Caco-2 (cell line): Measurements from ENCODE around the gene PTGDR2. TPM values are rescaled to one million over a fixed set of nuclear protein-coding genes. Genes with fewer than 3 reads are reported as not detected.

Experiments
- BruUV-seq: library from RNA; stranded (reverse); fragments of 400-500 nt; replicated peaks from 2 replicates; lab custom pipeline; 2021; lab: Mats Ljungman, UMichigan
- CTCF ChIA-PET: fragments of 300-600 bp; sonication (Branson Sonifier 250); formaldehyde crosslinking; loops from one replicate; lab custom pipeline; 2022; ENCODE audit warnings: antibody characterized with exemption; lab: Charles Lee
- POLR2A ChIA-PET: fragments of 300-600 bp; sonication (Branson Sonifier 250); formaldehyde crosslinking; loops from one replicate; lab custom pipeline; 2022; ENCODE audit warnings: antibody characterized with exemption; lab: Charles Lee
- DNase-seq, 2 experiments: peaks; one replicate each; pipeline versions ENCODE4 v3.0.0 to v3.0.0-alpha.2; 2020 to 2022
- H3K27me3 ChIP-seq: replicated peaks from 2 replicates; pipeline ENCODE4 v1.6.0; 2011; ENCODE audit warnings: low read length; ENCODE audit not compliant: control insufficient read depth, insufficient read depth
- H3K36me3 ChIP-seq: 2 replicates; pipeline ENCODE4 v1.5.1; 2011; ENCODE audit warnings: low read length; ENCODE audit not compliant: control insufficient read depth, insufficient read depth
- H3K4me1 ChIP-seq: fragments of 250-450 bp; sonication (Bioruptor Pico); 2 replicates; pipeline ENCODE4 v1.5.1; 2020; ENCODE audit warnings: mild to moderate bottlenecking
- H3K4me3 ChIP-seq: 2 replicates; pipeline ENCODE4 v1.5.1; 2011; ENCODE audit warnings: low read depth, mild to moderate bottlenecking, control low read depth, low read length
- H3K9me3 ChIP-seq: fragments of 250-450 bp; sonication (Bioruptor Pico); 2 replicates; pipeline ENCODE4 v1.5.1; 2020; ENCODE audit warnings: mild to moderate bottlenecking, moderate library complexity
- H3K27ac Mint-ChIP-seq: one replicate; pipeline ENCODE4 v1.8.0; 2022; ENCODE audit warnings: mixed read lengths; ENCODE audit not compliant: unreplicated experiment
- H3K27me3 Mint-ChIP-seq: one replicate; pipeline ENCODE4 v1.8.0; 2022; ENCODE audit warnings: mixed read lengths; ENCODE audit not compliant: insufficient read depth, unreplicated experiment
- H3K36me3 Mint-ChIP-seq: one replicate; pipeline ENCODE4 v1.8.0; 2022; ENCODE audit warnings: mild to moderate bottlenecking, mixed read lengths; ENCODE audit not compliant: insufficient read depth, unreplicated experiment
- H3K4me1 Mint-ChIP-seq: one replicate; pipeline ENCODE4 v1.8.0; 2022; ENCODE audit warnings: low read depth, mixed read lengths; ENCODE audit not compliant: unreplicated experiment
- H3K4me3 Mint-ChIP-seq: one replicate; pipeline ENCODE4 v1.8.0; 2022; ENCODE audit warnings: mild to moderate bottlenecking, moderate library complexity, mixed read lengths; ENCODE audit not compliant: unreplicated experiment
- H3K9me3 Mint-ChIP-seq: one replicate; pipeline ENCODE4 v1.8.0; 2022; ENCODE audit warnings: mixed read lengths; ENCODE audit not compliant: unreplicated experiment
- CTCF ChIP-seq, 2 experiments: fragments of 200-600 bp in 1 of 2; IDR thresholded peaks; 1 replicate in 1 of 2; 2 replicates in 1 of 2; pipeline versions ENCODE4 v1.5.1 to v1.8.0; 2011 to 2022; ENCODE audit warnings: antibody characterized with exemption in 1 of 2, control low read depth in 1 of 2, inconsistent platforms in 1 of 2, low read depth in 1 of 2, low read length in 1 of 2, mild to moderate bottlenecking in 1 of 2, moderate library complexity in 1 of 2; ENCODE audit not compliant: insufficient read depth in 1 of 2, severe bottlenecking in 1 of 2, unreplicated experiment in 1 of 2
- intact Hi-C: fragments of 100-400 bp; cut with micrococcal nuclease; formaldehyde crosslinking; loops from one replicate; pipeline ENCODE4 v1.10.0; 2022; ENCODE audit not compliant: unreplicated experiment
- total RNA-seq: library from RNA; stranded (reverse); gene quantifications from 2 replicates; pipeline ENCODE4 v1.2.3, GENCODE V29; 2022

Gene PTGDR2
- total RNA-seq, 1 experiment from 2014 or later = 0.09 TPM

GRCh38 chr11:60810151-60810550, 45.6 kb downstream of the PTGDR2 start:
- Histone ChIP-seq H3K4me3 (no peak overlapping the region), H3K9me3 (no peaks in the 10 kb centered on the region), H3K4me1 (no peaks in the 10 kb centered on the region), H3K36me3 (no peaks in the 10 kb centered on the region), H3K27me3 (no peaks in the 10 kb centered on the region)
- ChIA-PET CTCF (no interaction called here), POLR2A (no interaction called here)
- Mint-ChIP-seq H3K27ac (no peak overlapping the region), H3K4me3 (no peak overlapping the region), H3K9me3 (no peaks in the 10 kb centered on the region), H3K27me3 (peaks cover 5% of the 10 kb centered on the region), H3K4me1 (no peaks in the 10 kb centered on the region), H3K36me3 (no peaks in the 10 kb centered on the region)
- no TSS peak for BruUV-seq
- intact Hi-C loops = no loop called here
- TF ChIP-seq CTCF (IDR thresholded peaks at IDR 0.05; ENCODE audit: insufficient read depth in 1 of 2, low read depth in 1 of 2, low read length in 1 of 2, severe bottlenecking in 1 of 2, unreplicated experiment in 1 of 2) = no peak
- no peak for DNase-seq

- Histone ChIP-seq H3K4me1 (no peaks in the 10 kb centered on the region), H3K4me3 (no peak overlapping the region), H3K36me3 (no peaks in the 10 kb centered on the region), H3K27me3 (no peaks in the 10 kb centered on the region), H3K9me3 (no peaks in the 10 kb centered on the region)
- CTCF ChIA-PET = no interaction called here
- no peak overlapping the region for H3K27ac Mint-ChIP-seq
- POLR2A ChIA-PET = no interaction called here
- H3K4me3 Mint-ChIP-seq = no peak overlapping the region
- H3K9me3 Mint-ChIP-seq = no peaks in the 10 kb centered on the region
- H3K4me1 Mint-ChIP-seq = no peaks in the 10 kb centered on the region
- BruUV-seq = no TSS peak
- no peak for TF ChIP-seq CTCF (IDR thresholded peaks at IDR 0.05; ENCODE audit: insufficient read depth in 1 of 2, low read depth in 1 of 2, low read length in 1 of 2, severe bottlenecking in 1 of 2, unreplicated experiment in 1 of 2)
- DNase-seq = no peak
- intact Hi-C loops = no loop called here
- peaks cover 5% of the 10 kb centered on the region for H3K27me3 Mint-ChIP-seq
- no peaks in the 10 kb centered on the region for H3K36me3 Mint-ChIP-seq
Observed at GRCh38 chr11:60809691-60810090, 46.1 kb downstream of the PTGDR2 start.

- DNase-seq = no peak
- peaks cover 5% of the 10 kb centered on the region for H3K27me3 Mint-ChIP-seq
- Histone ChIP-seq H3K4me1 (no peaks in the 10 kb centered on the region), H3K27me3 (no peaks in the 10 kb centered on the region), H3K36me3 (no peaks in the 10 kb centered on the region), H3K4me3 (no peak overlapping the region), H3K9me3 (no peaks in the 10 kb centered on the region)
- POLR2A ChIA-PET = no interaction called here
- no peaks in the 10 kb centered on the region for H3K36me3 Mint-ChIP-seq
- CTCF ChIA-PET = no interaction called here
- H3K9me3 Mint-ChIP-seq = no peaks in the 10 kb centered on the region
- no peak for TF ChIP-seq CTCF (IDR thresholded peaks at IDR 0.05; ENCODE audit: insufficient read depth in 1 of 2, low read depth in 1 of 2, low read length in 1 of 2, severe bottlenecking in 1 of 2, unreplicated experiment in 1 of 2)
- intact Hi-C loops = no loop called here
- H3K4me1 Mint-ChIP-seq = no peaks in the 10 kb centered on the region
- H3K4me3 Mint-ChIP-seq = no peak overlapping the region
- BruUV-seq = no TSS peak
- no peak overlapping the region for H3K27ac Mint-ChIP-seq
Observed at GRCh38 chr11:60809249-60809648, 46.5 kb downstream of the PTGDR2 start.
